Hepatic stellate cell (primary cell): Measurements from ENCODE around the gene CMKLR1.

Experiments
- DNase-seq: peaks from one replicate; pipeline ENCODE4 v3.0.0; 2011; ENCODE audit warnings: low spot score

The CMKLR1 gene

DNA sequence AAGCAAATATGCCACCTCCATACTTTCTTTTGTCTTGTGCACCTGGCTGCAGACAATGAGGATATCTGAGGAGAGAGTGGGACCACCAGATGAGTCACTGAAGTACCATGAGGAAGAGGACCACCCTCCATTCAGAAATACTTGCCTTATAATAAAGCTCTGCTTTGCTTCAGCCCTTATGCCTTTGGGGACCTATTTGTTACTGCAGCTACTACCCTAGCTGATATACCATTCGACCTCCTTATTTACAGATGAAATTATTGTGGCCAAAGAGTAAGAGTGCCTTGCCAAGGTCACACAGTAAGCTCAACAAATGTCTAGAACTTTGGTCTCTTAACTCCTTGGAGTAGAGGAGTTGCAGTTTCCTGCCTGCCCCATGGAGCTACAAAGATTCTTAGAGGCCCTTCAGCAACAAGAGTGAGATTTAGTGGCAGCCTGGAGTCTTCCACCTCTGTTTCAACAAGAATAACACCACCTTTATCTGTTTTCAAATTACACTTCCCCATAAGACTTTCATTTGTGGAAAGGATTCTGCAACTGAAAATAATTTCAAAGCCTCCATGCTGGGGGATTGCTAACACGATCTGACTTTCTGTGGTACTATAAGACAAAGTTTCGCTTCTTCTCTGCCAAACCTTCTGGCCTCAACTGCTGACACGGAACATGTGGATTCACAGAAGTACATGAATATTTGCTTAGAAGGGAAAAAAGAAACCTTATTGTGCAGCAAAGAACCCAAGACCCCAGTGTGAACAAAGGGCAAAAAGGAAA is 3.6 kb downstream of the CMKLR1 start:
- no peak for DNase-seq

- no peak for DNase-seq
Measured at GRCh38 chr12:108333898-108334699, 5.0 kb downstream of the CMKLR1 start.

DNA sequence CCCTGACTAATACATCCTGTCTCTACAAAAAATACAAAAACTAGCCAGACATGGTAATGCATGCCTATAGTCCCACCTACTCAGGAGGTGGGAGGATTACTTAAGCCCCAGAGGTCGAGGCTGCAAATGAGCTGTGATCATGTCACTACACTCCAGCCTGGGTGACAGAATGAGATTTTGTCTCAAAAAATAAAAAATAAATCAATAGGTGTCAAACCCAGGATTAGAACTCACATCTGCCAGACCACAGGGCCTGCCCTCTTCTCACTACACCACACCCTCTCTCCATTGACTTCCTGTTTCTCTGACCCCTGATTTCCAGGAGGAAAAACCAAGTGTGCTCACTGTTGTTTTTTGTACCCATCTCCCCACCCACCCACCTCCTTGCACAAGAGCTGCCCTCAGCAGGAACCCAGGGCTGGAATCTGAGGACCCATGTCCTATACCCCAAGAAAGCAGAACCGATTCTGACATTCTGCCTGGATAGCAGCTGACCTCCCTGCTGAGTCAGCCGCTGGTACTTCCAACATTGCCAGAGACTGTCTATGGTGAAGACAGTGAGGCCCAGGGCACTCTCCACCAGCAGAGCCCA is 6.2 kb downstream of the CMKLR1 start:
- no peak for DNase-seq

DNA sequence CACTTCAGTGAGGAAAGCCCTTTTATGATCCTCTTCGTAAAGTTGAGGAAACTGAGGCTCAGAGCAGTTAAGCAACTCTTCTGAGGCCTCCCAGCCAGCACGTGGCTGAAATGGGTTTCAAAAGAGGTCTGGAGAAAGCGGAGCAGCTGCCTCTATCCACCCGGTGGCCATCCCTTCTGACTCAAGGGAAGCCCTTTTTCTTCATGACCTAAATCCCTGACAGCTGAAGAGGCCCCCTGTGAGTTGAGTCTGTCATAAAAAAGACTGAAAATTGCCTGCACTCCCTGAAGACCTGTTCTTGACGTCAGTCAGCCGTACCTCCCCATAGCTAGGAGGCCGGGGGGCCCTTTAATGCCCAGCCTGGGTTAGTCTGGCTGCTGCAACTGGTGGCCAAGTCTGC is 10.7 kb downstream of the CMKLR1 start:
- no peak for DNase-seq

DNA sequence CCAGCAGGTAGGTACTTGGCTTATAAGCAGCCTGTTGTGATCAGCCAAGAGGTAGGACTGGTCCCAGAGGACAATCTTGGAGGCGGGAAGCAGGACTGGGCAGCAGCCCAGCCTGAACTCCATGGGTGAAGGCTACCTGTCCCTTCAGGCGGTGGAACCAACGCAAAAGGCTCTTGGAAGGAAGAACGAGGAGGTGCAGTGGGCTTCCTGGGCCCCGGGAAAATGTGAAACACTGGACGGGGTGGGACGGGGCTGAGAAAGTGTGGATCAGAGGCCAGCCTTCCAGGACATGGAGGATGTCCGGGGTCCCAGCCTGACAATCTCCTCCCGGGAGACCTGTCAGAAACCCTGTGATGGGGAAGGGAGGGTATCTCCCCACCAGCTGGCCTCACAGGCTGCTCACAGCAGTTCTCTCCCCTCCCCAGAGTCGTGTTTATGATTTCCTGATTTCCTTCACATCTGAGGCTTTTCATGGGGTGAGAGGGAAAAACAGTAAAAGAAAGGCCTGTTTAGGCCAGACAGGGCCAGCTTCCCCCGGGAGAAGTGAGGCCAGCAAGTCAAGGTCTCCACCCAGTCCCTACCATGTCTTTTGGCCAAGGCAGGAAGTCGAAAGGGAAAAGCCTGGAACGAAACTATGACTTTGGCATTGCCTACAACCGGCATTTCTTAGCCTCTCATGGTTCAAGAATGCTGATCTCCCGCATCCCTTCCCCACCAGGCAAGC is 11.3 kb downstream of the CMKLR1 start:
- DNase-seq, result no peak

DNA sequence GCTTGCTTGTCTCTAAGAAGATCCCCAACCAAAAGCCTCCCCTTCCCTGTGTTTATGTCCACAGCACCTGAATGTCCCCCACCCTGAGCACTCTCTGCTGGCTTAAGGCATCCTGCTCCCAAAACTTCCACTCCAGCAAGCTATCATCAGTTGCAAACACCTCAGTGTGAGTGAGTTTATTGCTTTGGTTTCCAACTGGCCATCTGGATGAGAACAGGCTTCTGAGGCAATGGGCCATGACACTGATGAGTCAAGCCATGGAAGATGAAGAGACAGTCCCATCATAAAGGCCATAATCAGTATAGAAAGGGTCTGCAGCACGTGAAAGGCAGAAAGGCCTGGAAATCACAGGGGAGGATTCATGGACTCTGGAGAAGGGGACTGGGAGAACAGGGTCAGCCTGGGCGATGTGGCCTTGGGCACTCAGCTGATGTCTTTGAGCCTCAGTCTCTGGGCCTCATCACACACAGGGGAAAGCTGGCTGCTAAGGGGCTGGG is 12.8 kb downstream of the CMKLR1 start:
- DNase-seq, result no peak

GRCh38 chr12:108325549-108325948 is 13.6 kb downstream of the CMKLR1 start:
- no peak for DNase-seq

DNA sequence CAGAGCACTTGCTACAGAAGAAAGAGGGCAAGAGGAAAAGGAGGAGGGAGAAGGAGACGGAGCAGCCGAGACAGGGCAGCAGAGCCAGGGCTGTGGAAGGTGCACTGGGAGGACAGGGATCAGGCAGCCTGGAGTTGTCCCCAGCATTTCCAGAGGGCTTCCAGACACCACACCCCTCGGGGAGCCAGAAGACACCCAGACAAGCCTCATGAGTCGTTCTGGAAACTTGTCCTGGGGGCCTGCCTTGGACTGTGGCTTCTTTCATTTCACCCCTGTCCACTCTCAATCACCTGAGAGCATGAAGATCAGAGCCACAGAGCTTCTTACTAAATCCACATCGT is 14.1 kb downstream of the CMKLR1 start:
- no peak for DNase-seq

DNA sequence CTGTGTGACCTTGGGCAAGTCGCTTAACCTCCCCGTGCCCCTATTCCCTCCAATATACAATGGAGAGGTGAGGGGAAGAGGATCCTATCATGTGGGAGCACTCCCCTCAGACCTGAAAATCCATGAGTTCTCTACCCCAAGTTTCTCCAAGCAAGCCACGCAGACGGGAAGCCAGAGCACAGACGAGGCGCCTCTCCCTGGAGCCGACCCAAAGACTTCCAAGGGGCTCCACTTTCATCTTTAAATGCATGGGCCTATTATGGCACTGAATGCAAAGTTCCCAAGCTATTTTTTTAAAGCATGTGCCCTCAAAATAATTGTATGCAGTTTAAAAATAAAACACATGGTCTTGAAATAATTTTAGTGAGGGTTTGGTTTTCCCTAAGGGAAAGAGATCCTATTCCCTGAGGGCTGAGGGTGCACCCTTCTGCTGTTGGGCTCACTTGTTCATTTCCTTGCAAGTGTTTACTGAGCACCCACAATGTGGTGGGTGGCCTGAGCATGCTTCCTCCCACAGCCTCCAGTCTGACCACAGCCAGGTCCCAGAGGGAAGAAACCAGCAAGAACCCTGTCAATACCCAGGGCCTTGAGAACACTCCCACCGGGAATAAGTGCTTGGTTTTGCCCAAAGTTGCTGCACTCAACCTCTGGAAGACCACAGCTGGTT is 14.6 kb downstream of the CMKLR1 start:
- DNase-seq, result no peak

- DNase-seq, result no peak
Measured at GRCh38 chr12:108323581-108323980, 15.5 kb downstream of the CMKLR1 start.

GRCh38 chr12:108322998-108323397 is 16.1 kb downstream of the CMKLR1 start:
- no peak for DNase-seq

GRCh38 chr12:108321688-108322087 is 17.4 kb downstream of the CMKLR1 start:
- DNase-seq, result no peak

DNA sequence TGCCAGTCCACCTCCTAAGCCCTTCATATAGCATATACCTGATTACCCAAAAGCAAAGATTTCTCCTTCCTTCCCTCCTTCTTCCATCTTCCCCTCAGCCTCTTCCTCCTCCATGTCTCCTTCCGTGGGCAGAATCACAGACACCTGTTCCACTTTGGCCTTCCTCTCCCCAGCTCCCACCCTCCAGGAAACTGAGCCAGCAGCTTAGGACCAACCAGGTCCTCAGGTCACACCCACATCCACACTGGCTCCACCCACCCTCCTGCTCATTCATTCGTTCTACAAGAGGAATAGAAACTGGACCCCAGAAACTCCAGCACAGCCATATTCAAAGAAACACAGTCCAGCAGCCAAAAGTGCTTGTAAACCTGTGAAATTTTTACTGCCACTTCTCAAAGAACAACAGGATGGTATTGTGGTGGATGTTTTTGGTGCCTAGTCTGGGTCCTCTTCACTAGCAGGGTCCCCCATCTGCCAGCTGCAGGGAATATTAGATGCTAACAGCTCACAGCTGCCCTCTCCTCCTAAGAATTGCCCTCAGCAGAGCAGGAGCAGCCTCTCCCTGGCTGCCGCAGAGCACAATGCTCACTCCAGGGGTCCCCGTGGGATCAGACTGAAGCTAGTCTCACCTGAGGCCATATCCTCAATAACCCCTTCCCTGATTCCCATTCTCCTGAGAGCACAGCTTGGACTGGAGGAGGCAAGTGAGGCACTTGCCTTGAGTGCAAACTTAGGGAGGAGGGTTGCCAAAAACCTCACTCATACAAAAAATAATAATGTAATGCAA is 18.4 kb downstream of the CMKLR1 start:
- DNase-seq, result no peak

DNA sequence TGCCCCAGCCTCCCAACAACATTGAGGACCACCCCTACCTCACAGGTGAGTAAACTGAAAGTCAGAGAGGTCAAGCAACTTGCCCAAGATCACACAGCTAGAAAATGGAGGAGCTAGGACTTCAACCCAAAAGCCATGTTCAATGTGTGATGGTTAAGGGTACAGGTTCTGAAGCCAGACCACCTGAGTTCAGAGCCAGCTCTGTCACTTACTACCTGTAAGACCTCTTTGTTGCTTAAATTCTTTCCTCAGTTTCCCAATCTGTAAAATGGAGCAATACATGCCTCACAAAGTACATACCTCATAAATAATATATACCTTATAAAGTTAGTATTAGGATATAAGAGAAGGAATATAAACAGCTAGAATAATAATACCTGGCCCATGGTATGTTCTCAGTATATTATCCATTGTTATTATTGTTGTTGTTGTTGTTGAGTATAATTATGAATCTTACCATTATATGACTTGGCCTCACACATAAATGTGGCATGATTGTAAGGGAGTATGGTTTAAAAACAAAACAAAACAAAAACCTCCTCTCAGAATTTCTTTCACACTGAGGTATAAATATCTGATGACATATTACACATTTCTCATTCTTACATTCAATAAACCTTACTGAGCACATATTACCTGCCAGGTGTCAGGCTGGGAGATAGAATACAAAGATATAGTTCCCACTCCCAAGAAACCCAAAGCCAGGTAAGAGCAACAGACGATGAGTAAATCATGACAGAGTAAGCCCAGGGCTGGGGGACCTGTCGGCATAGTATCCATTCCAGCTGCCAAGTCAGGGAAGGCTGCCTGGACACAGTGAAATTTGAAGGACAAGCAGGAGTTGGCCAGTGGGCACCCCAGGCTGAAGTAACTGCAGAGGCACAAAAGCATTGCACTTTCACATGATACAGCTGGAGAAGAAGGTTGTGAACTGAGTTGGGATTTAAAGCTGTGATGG is 19.6 kb downstream of the CMKLR1 start:
- no peak for DNase-seq

GRCh38 chr12:108318472-108319275 is 20.4 kb downstream of the CMKLR1 start:
- DNase-seq, result no peak

- DNase-seq, result no peak
Measured at GRCh38 chr12:108317308-108318234, 21.5 kb downstream of the CMKLR1 start.

DNA sequence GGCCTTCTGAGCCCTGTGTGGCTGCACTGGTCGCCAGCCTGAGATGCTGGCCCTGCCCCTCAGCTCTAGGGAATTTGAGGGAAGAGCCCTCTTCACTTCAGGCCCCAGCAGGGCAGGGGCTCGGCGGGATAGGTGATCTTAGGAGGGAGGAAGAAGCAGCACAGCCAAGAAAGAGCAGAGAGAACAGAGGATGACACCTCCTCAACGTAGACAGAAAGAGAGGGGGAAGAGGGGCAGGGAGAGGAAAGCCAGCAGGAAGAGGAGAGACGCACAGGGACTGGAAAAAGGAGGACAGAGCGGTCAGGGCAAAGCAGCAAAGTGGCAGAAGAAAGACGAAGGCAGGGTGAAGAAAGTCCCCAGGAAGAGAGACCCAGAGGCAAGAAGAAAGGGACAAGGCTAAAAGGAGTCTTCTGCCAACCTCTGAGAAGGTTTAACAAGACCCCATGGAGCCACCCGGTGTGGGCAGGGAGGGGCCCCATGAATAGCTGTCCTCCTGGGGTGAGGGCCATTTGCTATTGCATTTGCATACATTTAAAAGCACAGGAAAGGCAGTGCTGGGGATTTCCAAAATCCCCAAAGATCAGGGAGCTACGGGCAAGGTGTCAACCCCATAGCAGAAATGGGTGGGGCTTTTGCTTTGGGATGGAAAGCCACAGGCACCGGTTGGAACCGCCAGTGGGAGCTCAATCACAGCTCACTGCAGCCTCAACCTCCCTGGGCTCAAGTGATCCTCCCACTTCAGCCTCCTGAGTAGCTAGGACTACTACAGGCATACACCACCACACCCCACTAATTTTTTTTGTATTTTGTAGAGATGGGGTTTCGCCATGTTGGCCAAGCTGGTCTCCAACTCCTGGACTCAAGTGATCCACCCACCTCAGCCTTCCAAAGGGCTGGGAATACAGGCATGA is 22.7 kb downstream of the CMKLR1 start:
- no peak for DNase-seq
